Activated CD4-positive, alpha-beta T cell treated with anti-CD3 and anti-CD28 coated beads, Interleukin-2, Interleukin-4, amounts not matched to agents 100 ng/mL and 50 ng/mL, durations not matched to agents 16 hours and 8 hours (primary cell): ENCODE measurements around the gene ZNHIT2.
"Not testable (repeated sequence)": the region's sequence is repeated elsewhere in the genome, so short reads cannot be mapped to it uniquely, and the experiment has no call there.

Experiments
- DNase-seq: peaks from one replicate; pipeline ENCODE4 v3.0.0-alpha.2; 2020; ENCODE audit warnings: low spot score

ZNHIT2 gene

DNA sequence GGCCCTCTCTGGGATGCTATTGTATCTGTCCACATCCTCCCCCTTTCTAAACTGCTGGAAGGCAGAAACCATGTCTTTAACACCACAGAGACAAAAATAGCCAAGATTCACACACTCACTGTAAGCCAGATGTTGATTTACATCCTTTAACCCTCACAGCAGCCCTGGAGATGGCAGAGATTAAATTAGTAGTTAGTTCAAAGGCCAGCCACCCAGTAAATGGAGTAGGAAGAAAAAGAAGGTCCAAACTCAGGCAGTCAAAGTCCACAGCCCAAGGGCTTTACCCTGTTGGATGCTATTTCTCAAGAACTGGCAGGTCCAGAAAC is 2.1 kb upstream of the ZNHIT2 start:
- no peak for DNase-seq

DNA sequence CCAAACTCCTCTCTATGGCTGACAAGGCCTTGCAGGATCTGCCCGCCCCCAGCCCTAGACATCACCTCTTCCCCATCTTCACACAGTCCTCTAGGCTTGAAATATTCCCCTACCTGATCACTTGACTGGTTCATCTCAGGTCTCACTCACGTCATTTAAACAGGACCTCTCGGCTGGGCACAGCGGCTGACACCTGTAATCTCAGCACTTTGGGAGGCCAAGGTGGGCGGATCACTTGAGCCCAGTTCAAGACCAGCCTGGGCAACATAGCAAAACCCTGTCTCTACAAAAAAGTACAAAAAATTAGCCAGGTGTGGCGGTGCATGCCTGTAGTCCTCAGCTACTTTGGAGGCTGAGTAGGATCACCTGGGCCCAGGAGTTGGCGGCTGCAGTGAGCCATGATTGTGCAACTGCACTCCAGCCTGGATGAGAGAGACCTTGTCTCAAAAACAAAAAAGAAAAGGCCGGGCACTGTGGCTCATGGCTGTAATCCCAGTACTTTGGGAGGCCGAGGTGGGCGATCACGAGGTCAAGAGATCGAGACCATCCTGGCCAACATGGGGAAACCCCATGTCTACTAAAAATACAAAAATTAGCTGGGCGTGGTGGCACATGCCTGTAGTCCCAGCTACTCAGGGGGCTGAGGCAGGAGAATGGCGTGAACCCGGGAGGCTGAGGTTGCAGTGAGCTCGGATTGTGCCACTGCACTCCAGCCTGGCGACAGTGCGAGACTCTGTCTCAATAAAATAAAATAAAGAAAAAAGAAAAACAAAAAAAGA is 1.6 kb upstream of the ZNHIT2 start:
- DNase-seq: not testable (repeated sequence)

DNA sequence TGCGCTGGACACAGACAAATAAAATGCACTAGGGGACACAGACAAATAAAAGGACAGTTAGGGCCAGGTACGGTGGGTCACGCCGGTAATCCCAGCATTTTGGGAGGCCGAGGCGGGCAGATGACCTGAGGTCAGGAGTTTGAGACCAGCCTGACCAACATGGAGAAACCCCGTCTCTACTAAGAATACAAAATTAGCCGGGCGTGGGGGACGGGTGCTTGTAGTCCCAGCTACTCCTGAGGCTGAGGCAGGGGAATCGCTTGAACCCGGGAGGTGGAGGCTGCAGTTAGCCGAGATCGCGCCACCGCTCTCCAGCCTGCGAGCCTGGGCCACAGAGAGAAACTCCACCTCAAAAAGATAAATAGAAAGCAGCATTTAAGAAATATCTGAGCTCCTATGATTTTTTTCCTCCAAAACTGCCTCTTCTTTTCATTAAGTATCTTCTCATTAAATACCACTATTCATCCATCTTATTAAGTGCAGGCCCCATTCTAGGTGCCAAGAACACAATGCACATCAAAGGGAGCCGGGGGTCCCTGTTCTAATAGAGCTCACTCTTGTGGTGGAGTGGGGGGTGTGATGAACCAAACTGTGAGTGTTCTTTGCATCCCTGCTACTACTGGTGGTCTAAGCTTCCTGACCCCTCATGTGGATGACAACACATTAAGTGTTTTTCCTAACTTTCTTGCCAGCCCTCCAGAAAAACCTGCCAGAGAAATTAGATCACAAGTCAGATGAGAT is 766 bp upstream of the ZNHIT2 start:
- no peak for DNase-seq

DNA sequence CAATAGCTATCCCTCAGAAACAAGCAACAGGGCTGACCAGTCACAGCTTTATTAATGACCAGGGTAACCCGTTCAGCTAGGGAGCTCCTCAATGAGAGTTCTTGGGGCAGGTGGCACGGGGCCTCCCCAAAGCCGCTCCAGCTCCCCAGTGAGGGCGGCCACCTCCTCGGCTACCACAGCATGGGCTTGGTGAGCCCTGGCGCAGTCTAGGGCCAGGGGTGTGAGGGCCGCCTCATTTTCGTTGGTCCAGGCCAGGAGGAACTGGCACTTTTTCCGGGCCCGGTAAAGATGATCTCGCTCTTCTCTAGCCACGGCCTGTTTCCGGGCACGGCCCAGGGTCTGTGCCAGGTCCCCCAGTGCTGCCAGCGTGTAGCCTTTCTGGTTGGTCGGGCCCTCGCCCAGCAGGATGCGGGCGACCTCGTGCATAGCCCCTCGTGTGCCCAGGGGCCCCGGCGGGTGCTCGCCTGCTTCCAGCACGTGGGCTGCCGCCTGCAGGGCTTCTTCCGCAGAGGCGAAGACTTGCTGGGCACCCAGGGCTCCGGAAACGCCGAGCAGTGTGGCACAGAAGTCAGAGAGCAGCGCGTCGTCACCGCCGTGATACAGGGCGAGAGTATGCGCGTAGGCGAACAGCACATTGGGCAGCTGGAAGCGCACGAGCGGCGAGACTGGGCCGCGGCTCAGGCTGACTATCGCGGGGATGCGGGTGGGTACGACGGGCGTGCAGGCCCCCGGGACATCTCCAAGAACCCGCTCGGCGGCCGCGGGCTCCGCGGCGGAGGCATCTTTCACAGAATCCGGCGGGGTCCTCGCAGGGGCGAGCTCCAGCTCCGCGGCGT is 913 bp downstream of the ZNHIT2 start:
- DNase-seq: peak; percentile 74

DNA sequence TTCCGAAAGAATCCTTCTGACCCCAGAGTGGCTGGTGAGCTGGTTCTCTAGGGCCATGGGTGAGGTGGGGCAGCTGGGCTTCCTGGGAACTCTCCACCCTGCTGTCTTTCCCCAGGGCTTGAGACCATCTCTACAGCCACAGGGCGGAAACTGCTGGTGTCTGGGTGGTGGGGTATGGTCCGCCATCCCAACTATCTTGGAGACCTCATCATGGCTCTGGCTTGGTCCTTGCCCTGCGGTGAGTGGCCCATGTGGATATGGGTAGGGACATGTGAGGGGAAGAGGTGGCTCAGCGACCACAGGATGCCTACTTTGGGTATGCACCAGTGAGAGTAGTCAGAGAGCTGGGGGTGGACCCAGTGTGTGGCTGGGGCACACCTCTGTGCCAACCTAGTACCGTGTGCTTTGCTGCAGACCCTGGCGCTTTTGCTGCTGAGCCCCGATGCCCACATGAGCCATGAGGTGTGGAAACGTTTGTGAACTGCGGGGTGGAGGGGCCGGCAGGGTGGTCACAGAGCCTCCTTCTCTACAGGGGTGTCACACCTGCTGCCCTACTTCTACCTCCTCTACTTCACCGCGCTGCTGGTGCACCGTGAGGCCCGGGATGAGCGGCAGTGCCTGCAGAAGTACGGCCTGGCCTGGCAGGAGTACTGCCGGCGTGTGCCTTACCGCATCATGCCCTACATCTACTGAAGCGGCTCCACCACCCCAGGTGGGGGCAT is 2.0 kb downstream of the ZNHIT2 start:
- DNase-seq: no peak

DNA sequence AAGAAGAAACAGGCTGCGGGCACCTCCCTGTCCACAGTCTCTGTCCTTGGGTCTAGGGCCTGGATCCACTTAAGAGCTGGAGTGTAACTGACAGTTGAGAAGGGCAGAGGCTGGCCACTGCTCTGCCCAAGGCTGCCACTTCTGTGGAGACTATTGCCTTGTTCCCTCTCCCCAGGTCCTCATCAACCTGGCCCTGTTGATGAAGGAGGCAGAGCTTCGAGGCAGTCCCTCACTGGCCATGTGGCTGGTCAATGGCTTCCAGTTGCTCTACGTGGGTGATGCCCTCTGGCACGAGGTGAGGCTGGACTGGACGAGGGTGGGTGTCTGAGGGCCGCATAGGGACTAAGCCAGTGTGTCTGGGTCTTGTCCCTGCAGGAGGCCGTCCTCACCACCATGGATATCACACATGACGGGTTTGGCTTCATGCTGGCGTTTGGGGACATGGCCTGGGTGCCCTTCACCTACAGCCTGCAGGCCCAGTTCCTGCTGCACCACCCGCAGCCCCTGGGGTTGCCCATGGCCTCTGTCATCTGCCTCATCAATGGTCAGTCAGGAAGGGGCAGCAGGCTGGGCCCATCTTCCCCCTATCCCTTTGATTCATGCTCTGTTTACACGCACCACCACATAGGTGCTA is 2.8 kb downstream of the ZNHIT2 start:
- DNase-seq: no peak

DNA sequence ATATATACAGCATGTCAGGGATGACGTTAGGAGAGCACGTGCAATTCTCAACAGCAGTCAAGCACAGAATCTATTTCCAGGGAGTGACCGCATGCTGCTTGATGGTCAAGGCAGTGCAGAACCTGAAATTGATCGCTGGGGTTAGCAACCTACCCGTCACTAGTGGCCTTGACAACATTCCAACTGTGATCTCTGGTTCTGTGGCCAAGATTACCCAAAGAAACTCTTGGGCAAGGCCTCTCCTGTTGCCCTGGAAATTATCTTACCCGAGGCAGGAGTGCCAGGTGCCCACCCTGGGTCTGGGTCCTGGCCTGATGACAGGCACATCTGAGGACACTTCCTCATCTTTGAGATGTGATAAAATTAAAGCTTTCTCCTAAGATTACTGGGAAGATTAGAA is 3.7 kb downstream of the ZNHIT2 start:
- DNase-seq: no peak

DNA sequence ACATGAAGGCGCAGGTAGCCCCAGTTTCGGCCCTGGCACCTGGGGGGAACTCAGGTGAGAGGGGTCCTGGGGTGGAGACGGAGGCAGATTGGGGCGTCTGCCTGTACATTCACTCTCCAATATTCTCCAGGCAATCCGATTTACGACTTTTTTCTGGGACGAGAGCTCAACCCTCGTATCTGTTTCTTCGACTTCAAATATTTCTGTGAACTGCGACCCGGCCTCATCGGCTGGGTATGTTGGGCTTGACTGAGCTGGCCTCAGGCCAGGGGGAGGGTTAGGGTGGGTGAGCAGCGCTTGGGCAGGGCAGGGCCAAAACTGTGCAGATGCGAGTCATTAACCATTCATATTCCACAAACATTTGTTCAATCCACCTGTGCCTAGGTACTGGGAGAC is 4.1 kb downstream of the ZNHIT2 start:
- DNase-seq: no peak

DNA sequence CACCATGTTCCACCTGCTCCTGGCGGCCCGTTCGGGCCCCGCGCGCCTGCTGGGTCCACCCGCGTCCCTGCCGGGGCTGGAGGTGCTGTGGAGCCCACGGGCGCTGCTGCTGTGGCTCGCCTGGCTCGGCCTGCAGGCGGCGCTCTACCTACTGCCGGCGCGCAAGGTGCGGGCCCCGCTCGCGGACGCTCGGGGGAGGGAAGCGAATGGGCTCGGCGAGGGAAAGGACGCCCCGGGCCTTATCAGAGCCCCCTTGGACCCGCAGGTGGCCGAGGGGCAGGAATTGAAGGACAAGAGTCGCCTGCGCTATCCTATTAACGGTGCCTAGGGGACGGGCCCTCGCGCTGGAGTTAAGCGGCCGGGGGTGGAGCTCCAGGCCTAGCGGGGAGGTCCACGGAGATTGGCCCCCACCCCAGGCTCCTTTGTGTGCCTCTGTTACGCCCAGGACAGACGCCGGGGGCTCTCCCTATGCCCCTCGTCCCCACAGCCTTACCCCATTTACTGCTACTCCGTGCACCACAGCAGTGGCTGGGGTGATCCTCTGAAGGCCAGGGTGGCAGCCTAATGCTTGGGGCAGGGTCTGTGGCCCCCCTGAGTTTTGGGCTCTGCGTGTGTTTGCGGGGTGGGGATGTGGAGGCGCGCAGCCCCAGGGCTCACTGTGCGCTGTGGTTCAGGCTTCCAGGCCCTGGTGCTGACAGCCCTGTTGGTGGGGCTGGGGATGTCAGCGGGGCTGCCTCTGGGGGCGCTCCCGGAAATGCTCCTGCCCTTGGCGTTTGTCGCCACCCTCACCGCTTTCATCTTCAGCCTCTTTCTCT is 4.7 kb downstream of the ZNHIT2 start:
- DNase-seq: peak; percentile 75

DNA sequence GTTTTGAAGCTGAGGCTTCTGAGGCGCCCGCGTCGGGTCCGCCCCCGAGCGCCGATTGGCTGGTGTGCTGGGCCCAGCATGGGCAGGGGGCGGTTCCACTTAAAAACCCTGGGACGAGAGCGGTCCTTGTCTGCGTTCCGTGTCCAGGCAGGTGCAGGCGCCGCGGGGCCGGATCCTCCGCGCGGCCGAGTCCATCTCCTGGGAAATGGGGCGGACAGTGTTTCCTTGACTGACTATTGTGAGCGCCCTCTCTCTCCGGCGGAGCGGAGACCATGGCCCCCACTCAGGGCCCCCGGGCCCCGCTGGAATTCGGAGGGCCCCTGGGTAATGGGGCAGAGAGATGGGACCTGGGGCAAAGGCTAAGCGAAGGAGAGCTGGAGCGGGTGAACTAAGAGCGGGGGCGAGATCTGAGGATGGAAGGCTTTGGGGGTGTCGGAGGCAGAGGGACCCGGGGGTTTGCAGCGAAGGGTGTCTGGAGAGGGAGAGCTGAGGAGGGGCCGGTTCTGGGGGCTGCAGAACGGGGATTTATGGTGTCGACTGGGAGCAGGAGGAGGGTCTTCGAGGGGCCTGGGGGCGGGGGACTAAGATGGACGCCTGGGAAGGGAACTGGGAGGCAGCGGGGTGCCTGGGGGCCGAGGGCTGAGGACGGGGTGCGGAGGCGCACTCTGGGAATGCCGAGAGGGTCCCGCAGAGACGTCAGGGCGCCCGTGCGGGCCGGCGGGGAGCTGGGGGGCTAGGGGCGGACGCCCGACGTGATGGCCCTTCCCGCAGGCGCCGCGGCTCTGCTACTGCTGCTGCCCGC is 5.6 kb downstream of the ZNHIT2 start, which contains the start of gene TM7SF2:
Gene TM7SF2 (plus strand): TSS at position 129 of the 802 bp plus-strand sequence. CDS start 144 bp downstream, at position 273.
- DNase-seq: peak; percentile 96

DNA sequence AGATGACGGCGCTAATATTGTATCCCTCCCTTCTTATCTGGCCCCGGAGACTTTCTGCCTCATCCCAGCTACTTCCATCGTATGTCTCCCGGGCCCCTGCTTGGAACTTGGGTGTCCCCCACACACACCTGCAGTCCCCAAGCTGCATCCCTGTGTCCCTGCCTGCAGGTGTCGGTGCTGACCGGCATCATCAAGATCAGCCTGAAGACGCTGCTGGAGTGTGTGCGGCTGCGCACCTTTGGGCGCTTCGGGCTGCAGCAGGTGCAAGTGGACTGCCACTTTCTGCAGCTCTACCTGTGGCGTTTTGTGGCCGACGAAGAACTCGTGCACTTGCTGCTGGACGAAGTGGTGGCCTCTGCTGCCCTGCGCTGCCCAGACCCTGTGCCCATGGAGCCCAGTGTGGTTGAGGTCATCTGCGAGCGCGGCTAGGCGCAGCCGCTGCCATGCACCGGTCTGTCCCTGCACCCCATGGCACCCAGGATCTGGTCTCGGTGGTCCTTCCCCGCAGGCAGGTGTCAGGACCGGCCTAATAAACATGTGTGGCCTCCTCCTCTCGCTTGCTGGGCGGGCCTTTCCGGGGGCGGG is 6.2 kb downstream of the ZNHIT2 start:
- no peak for DNase-seq

DNA sequence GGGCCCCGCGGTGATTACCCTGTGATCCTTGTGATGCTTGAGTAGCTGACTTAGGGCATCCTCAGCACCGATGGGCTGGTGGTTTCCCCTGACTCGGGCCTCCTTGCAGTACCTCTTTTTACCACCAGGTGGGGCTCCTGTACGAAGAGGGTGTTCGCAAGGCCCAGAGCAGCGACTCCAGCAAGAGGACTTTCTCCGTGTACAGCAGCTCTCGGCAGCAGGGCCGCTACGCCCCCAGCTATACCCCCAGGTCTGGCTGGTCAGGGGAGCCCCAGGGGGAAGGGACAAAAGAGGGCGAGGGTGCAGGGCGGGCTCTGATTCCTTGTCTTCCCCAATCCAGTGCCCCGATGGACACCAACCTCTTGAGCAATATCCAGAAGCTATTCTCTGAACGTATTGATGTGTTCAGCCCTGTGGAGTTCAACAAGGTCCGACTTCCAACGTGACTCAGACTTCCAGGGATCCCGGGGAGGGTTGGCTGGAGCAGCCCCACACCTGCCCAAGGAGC is 7.1 kb downstream of the ZNHIT2 start:
- DNase-seq: peak; percentile 95

DNA sequence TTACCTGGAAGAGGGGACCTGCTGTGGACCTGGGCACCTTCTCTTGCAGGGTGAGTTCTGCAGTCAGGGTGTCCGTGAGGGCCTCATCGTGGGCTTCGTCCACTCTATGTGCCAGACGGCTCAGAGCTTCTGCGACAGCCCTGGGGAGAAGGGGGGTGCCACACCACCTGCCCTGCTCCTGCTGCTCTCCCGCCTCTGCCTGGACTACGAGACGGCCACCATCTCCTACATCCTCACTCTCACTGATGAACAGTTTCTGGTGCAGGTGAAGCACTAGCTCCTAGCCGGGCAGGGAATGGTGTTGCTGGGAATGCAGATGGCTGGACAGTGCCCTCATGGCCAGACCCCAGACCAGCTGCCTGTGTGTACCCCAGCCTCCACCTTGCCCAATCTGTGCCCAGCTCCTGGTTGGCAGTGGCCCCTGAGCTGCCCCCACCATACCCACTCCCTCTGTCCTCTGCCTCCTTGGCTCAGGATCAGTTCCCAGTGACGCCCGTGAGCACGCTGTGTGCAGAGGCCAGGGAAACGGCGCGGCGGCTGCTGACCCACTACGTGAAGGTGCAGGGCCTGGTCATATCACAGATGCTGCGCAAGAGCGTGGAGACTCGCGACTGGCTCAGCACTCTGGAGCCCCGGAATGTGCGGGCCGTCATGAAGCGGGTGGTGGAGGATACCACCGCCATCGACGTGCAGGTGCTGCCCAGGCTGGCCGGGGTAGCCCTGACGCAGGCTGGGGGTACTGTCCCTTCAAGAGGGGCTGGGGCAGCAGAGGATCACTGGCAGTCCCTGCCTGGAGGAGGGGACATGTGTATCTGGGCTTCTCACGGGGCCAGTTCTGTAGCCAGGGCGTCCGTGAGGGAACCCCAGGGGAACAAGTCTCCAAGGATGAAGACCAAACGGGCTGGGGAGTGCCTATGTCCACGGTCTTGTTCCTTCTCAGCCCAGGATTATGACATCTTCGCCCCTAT is 8.0 kb downstream of the ZNHIT2 start:
- DNase-seq: no peak

DNA sequence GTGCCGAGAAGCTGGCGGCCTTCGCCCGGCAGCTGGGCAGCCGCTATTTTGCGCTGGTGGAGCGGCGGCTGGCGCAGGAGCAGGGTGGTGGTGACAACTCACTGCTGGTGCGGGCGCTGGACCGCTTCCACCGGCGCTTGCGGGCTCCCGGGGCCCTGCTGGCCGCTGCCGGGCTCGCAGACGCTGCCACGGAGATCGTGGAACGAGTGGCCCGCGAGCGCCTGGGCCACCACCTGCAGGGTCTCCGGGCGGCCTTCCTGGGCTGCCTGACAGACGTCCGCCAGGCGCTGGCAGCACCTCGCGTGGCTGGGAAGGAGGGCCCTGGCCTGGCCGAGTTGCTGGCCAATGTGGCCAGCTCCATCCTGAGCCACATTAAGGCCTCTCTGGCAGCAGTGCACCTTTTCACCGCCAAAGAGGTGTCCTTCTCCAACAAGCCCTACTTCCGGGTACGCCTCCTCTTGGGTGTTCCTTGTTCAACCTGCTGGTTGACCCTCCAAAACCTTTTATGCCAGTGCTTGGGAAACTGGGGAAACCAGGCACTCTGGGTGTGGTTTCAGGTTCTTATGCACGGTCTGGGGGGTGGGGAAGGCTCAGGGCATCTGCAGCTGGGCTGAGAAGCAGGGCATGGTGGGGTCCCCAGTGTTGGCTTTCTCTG is 8.9 kb downstream of the ZNHIT2 start:
- no peak for DNase-seq

DNA sequence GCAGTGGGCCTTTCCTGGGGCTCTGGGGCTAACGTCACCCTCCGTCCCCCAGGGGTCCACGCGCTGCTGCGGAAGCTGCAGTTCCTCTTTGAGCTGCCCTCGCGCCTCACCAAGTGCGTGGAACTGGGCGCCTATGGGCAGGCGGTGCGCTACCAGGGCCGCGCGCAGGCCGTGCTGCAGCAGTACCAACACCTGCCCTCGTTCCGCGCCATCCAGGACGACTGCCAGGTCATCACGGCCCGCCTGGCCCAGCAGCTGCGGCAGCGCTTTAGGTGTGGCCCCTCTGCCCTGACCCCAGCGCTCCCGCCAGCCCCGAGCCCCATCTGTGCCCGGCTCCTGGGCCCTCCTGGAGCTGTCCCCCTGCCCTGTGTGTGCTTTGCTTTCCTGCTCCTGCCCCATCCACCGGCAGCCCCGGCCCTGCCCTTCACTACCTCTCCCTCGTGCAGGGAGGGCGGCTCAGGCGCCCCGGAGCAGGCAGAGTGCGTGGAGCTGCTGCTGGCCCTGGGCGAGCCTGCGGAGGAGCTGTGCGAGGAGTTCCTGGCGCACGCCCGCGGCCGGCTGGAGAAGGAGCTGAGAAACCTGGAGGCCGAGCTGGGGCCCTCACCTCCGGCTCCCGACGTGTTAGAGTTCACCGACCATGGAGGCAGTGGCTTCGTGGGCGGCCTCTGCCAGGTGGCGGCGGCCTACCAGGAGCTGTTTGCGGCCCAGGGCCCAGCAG is 9.6 kb downstream of the ZNHIT2 start:
- DNase-seq: no peak

DNA sequence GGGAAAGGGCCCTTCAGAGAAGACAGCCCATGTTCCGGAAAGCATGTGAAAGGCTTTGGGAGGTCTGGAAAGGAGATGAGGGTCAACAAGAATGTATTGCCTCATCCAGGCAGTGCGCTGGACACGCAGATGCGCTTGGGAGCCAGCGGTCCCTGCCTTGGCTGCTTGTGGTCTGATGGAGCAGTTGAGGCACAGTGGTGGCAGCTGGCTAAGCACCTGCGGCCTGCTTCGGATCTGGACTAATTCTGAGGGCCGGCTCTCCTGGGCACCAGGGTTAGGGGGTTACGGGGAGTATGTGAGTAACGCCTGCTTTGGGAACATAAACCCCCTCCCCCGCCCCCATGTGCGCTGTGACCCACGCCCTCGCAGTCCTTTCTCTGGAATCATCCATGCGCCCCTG is 10.4 kb downstream of the ZNHIT2 start:
- DNase-seq: no peak

DNA sequence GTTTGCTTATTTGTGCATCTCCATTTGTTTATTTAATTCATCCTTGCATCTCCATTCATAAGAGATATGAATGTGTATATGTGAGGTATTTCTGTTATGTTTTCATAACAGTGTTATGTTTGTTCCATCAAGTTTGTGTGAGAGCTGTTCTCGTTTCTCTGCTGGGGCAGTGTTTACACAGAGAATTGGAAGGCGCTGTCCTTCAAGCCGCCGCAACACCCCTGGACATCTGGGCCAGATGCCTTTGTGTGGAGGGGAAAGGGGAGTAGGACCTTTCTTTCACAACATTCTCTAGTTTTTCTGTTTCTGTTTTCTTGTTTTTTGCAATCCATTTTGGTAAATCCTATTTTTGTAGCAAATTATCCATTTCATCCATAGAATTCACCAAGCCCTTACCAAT is 12.9 kb downstream of the ZNHIT2 start:
- DNase-seq: no peak
